ENCODE measurements around the gene TMEM63A. TPM values are rescaled to one million over a fixed set of nuclear protein-coding genes. Genes with fewer than 3 reads are reported as not detected.

TMEM63A gene
- total and polyA plus RNA-seq, 10 of the 15 experiments (the other 5 are each of a cell fraction or from before 2014, with no cell fraction given), result 1.3 to 33.5 (median 15.2) TPM

DNA sequence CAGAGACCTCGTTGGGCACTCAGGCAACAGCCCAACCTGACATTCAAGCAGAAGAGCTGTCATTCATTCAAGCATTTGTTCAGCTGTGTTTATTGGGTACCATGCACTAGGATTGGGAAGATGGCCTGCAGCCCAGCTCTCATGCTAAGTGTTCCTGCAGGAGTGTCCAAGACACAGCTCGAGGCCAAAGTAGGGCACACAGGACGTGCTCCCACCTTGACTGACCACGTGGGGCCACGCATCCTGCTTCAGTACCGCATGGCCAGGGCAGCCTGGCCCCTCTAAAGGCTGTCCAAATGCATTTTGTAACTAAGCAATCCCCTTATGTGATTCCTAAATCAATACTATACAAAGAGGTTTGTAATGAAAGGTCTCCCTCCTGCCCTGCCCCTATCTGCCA lies 32.2 kb upstream of the TMEM63A start:
- no TSS peak for BruUV-seq (replicated peaks)
- ATAC-seq, result no peak
- no peak overlapping the region for H3K4me2 ChIP-seq (ENCODE audit: control insufficient read depth, insufficient read depth)
- RAD21 ChIA-PET (ENCODE audit: unreplicated experiment), result no interaction called here
- intact Hi-C loops (cut with micrococcal nuclease; ENCODE audit: unreplicated experiment) (loop anchor here (5.0 kb wide), 1 partner anchor 62 kb away; no protein-coding TSS in a partner anchor), in situ Hi-C loops (cut with MboI) (loop anchor here (5.0 kb wide), 2 partner anchors 137 to 437 kb away; partner anchors contain the start of gene SRP9)
- H4K20me1 ChIP-seq (ENCODE audit: control insufficient read depth, insufficient read depth), result no peaks in the 10 kb centered on the region
- POLR2A ChIA-PET, result no interaction called here
- no peak for FAIRE-seq
- no peak overlapping the region for H3K9ac ChIP-seq (ENCODE audit: control insufficient read depth, insufficient read depth, low read length)
- CTCF ChIA-PET, result interaction anchor here (0.6 to 1.6 kb wide), 3 partner anchors 9 to 124 kb away, joined by 3 to 5 read pairs (median 4); no protein-coding TSS in a partner anchor
- peaks cover 4% of the 10 kb centered on the region; the same call in 1 of the 2 replicates for H3K4me1 ChIP-seq (ENCODE audit: control insufficient read depth, insufficient read depth, low read length)
- H3K27ac ChIP-seq (ENCODE audit: control insufficient read depth, insufficient read depth), result no peak overlapping the region
- no peaks in the 10 kb centered on the region for H3K27me3 ChIP-seq (replicated peaks in 1 of 2; ENCODE audit: control insufficient read depth in 2 of 2, insufficient read depth in 2 of 2, low read length in 1 of 2)
- no peaks in the 10 kb centered on the region for H3K79me2 ChIP-seq (ENCODE audit: control insufficient read depth, insufficient read depth, low read length)
- no peaks in the 10 kb centered on the region for H3K9me3 ChIP-seq (replicated peaks; ENCODE audit: control insufficient read depth, insufficient read depth, low read length)
- no peak for DNase-seq (ENCODE audit: low read depth, low spot score)
- peaks cover 0 to 5% of the 10 kb centered on the region in 2 experiments; a peak in 2 of 4 replicates for H3K36me3 ChIP-seq (ENCODE audit: control insufficient read depth in 2 of 2, insufficient read depth in 2 of 2, low read length in 1 of 2)
- SMC1A ChIA-PET (ENCODE audit: uncharacterized antibody, unreplicated experiment), result no interaction called here
- H3K4me3 ChIP-seq, result no peak overlapping the region
- H2AFZ ChIP-seq (ENCODE audit: control insufficient read depth, low read depth, low read length), result no peak overlapping the region
- TF ChIP-seq ZNF384 (IDR thresholded peaks at IDR 0.05; ENCODE audit: borderline replicate concordance, low read depth, low read length), result no peak
- no peak for TF ChIP-seq TCF12 (IDR thresholded peaks at IDR 0.05; ENCODE audit: low read depth, low read length)
- TF ChIP-seq FOS (IDR thresholded peaks at IDR 0.05; ENCODE audit: borderline replicate concordance, extremely low read depth, insufficient read length), result no peak
- no peak for TF ChIP-seq PKNOX1 (IDR thresholded peaks at IDR 0.05)
- no peak for TF ChIP-seq HSF1 (IDR thresholded peaks at IDR 0.05; ENCODE audit: low read depth, low read length)
- no peak for TF ChIP-seq NFYA (IDR thresholded peaks at IDR 0.05; ENCODE audit: borderline replicate concordance, low read depth, low read length)
- no peak for TF ChIP-seq TBL1XR1 (IDR thresholded peaks at IDR 0.05; ENCODE audit: low read depth, low read length)
- no peak for TF ChIP-seq RAD51 (IDR thresholded peaks at IDR 0.05)
- TF ChIP-seq, protein P1, sequence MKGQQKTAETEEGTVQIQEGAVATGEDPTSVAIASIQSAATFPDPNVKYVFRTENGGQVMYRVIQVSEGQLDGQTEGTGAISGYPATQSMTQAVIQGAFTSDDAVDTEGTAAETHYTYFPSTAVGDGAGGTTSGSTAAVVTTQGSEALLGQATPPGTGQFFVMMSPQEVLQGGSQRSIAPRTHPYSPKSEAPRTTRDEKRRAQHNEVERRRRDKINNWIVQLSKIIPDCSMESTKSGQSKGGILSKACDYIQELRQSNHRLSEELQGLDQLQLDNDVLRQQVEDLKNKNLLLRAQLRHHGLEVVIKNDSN (IDR thresholded peaks at IDR 0.05; ENCODE audit: borderline replicate concordance, extremely low read length, insufficient read depth, low read depth, low read length), result no peak
- no peak for TF ChIP-seq NBN (IDR thresholded peaks at IDR 0.05)
- no peak for TF ChIP-seq E2F4 (IDR thresholded peaks at IDR 0.05; ENCODE audit: low read depth, low read length)
- no peak for TF ChIP-seq GABPA (IDR thresholded peaks at IDR 0.05; ENCODE audit: low read depth)
- no peak for TF ChIP-seq RELA (IDR thresholded peaks at IDR 0.05; ENCODE audit: borderline replicate concordance, partially characterized antibody)
- TF ChIP-seq IRF4 (IDR thresholded peaks at IDR 0.05; ENCODE audit: low read depth, low read length), result no peak
- no peak for TF ChIP-seq JUNB (IDR thresholded peaks at IDR 0.05)
- no peak for TF ChIP-seq NFYB (IDR thresholded peaks at IDR 0.05; ENCODE audit: insufficient read depth, low read depth, low read length)
- TF ChIP-seq CBX5 (IDR thresholded peaks at IDR 0.05; ENCODE audit: low read depth), result no peak
- no peak for TF ChIP-seq WRNIP1 (IDR thresholded peaks at IDR 0.05; ENCODE audit: borderline replicate concordance, low read depth, low read length)
- WGBS (ENCODE audit: insufficient coverage, insufficient replicate concordance, low lambda C conversion rate, missing lambda C conversion rate), result 80% methylated on average over 6 of the region's 6 CpGs
